Nephron (organoid): ENCODE measurements around the gene HSBP1L1.

Experiments
- H3K27ac Mint-ChIP-seq, 3 experiments: 2 replicates each; pipeline ENCODE4 v1.8.0; 2020; ENCODE audit warnings: mixed read lengths in 3 of 3, mild to moderate bottlenecking in 2 of 3, moderate library complexity in 1 of 3
- H3K27me3 Mint-ChIP-seq: 2 replicates; pipeline ENCODE4 v1.8.0; 2021; ENCODE audit warnings: low read depth, mild to moderate bottlenecking, moderate library complexity, mixed read lengths
- H3K36me3 Mint-ChIP-seq: 2 replicates; pipeline ENCODE4 v1.8.0; 2020; ENCODE audit warnings: low read depth, mixed read lengths
- H3K4me1 Mint-ChIP-seq: 2 replicates; pipeline ENCODE4 v1.8.0; 2020; ENCODE audit warnings: mixed read lengths
- H3K4me3 Mint-ChIP-seq, 3 experiments: 2 replicates each; pipeline ENCODE4 v1.8.0; 2020; ENCODE audit warnings: mild to moderate bottlenecking in 3 of 3, mixed read lengths in 3 of 3, moderate library complexity in 2 of 3
- H3K9me3 Mint-ChIP-seq: 2 replicates; pipeline ENCODE4 v1.8.0; 2020; ENCODE audit warnings: mixed read lengths
- TF ChIP-seq, protein P1 (sequence below), 3 experiments: fragments of 200-600 bp; sonication (generic); IDR thresholded peaks; one replicate each; pipeline ENCODE4 v1.5.0; 2021; ENCODE audit warnings: antibody characterized with exemption in 3 of 3; ENCODE audit not compliant: unreplicated experiment in 3 of 3

The HSBP1L1 gene

DNA sequence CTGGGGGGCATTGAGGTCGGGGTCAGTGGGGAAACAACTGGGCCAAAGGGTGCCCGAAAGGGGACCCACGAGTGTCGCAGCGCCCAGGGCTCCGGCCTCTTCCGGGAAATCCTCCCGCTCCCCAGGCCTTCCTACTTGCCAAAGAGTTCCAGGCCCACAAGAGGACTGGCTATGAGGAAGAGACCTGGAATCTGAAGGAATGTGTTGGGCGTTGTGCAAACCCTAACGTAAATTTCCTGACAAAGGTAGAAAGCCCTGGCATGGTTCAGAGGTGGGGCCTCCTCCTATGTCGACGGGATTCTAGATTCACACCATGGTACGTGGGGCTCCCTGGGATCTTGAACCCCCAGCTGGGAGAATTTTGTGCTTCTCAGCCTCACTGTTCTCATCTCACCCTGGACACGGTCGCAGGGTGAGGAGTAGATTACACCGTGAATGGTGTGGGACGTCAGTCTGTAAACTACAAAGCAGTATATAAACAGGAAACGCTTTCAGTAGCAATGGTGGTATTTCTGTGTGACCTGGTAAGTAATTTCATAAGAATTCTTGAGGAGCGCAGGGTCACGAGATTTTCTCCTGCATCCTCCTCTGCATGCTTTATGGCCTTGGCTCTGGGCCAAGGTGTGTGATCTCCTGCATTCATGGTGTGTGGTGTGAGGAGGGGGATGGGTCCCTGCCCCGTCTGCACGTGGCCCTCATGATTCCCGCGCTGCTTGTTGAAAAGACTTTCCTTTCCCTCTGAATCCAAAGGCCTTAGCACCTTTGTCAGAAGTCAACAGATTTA is 868 bp downstream of the HSBP1L1 start:
- peak overlapping the region; percentile 65 to 79 (median 68) for H3K4me3 Mint-ChIP-seq
- peaks cover 10% of the 10 kb centered on the region for H3K27me3 Mint-ChIP-seq
- H3K4me1 Mint-ChIP-seq, result peaks cover 28% of the 10 kb centered on the region
- TF ChIP-seq, protein P1, sequence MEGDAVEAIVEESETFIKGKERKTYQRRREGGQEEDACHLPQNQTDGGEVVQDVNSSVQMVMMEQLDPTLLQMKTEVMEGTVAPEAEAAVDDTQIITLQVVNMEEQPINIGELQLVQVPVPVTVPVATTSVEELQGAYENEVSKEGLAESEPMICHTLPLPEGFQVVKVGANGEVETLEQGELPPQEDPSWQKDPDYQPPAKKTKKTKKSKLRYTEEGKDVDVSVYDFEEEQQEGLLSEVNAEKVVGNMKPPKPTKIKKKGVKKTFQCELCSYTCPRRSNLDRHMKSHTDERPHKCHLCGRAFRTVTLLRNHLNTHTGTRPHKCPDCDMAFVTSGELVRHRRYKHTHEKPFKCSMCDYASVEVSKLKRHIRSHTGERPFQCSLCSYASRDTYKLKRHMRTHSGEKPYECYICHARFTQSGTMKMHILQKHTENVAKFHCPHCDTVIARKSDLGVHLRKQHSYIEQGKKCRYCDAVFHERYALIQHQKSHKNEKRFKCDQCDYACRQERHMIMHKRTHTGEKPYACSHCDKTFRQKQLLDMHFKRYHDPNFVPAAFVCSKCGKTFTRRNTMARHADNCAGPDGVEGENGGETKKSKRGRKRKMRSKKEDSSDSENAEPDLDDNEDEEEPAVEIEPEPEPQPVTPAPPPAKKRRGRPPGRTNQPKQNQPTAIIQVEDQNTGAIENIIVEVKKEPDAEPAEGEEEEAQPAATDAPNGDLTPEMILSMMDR (IDR thresholded peaks at IDR 0.05; ENCODE audit: unreplicated experiment in 3 of 3), result no peak
- H3K27ac Mint-ChIP-seq, result peak overlapping the region; percentile 87 to 95 (median 91)
- H3K36me3 Mint-ChIP-seq, result peaks cover 14% of the 10 kb centered on the region
- peaks cover 2% of the 10 kb centered on the region for H3K9me3 Mint-ChIP-seq

DNA sequence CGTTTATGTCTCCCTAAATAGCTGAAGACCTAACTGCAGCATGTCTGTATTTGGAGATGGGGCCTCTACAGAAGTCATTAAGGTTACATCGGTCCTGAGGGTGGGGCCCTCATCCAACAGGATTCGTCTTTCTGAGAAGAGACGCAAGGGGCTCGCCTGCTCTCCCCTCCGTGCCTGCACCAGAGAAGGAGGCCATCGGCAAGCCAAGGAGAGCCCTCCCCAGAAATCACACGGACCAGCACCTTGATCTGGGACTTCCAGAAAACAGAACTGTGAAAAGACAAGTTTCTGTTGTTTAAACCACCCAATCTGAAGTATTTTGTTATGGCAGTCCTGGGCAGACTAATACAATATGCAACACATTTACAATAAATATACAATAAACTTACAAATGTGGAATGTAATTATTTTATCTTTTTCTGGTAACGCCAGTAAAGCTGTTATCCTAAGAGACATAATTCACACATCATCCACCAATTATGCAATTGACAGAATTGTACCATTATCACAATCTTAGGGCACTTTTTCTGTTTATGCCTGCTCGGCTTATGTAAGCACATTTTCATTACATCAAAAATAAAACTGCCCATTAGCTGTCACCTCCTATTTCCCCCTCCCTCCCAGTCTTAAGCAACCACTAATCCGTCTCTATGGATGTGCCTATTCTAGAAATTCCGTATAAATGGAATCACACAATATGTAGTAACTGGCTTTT is 6.1 kb downstream of the HSBP1L1 start:
- H3K9me3 Mint-ChIP-seq, result peaks cover 2% of the 10 kb centered on the region
- no peak overlapping the region for H3K27ac Mint-ChIP-seq
- no peaks in the 10 kb centered on the region for H3K27me3 Mint-ChIP-seq
- H3K36me3 Mint-ChIP-seq, result peaks cover 57% of the 10 kb centered on the region
- no peak overlapping the region for H3K4me3 Mint-ChIP-seq
- peaks cover 3% of the 10 kb centered on the region for H3K4me1 Mint-ChIP-seq
- TF ChIP-seq, protein P1 (IDR thresholded peaks at IDR 0.05; ENCODE audit: unreplicated experiment in 3 of 3), result no peak

DNA sequence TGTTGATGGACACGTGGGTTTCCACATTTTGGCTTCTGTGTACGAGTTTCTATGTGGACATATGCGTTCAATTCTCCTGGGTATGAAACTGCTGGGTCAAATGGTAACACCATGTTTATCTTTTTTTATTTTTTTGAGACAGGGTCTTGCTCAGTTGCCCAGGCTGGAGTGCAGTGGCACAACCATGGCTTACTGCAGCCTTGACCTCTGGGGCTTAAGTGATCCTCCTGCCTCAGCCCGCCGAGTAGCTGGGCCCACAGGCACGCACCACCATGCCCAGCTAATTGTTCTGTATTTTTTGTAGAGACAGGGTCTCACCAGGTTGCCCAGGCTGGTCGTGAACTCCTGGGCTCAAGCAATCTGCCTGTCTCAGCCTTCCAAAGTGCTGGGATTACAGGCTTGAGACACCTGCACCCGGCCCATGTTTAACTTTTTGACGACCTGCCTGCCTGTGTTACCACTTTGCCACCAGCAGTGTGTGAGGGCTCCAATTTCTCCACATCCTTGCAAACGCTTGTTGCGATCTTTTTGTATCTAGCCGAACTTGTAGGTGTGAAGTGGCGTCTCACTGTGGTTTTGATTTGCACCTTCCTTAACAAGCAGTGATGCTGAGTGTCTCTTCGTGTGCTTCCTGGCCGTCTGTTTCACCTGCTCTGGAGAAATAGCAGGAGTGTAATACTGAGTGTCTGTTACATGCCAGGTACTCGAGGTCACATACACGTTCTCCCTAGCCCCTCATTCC is 6.9 kb downstream of the HSBP1L1 start:
- Mint-ChIP-seq H3K27ac (no peak overlapping the region), H3K4me1 (no peaks in the 10 kb centered on the region), H3K9me3 (peaks cover 2% of the 10 kb centered on the region), H3K36me3 (peaks cover 57% of the 10 kb centered on the region), H3K4me3 (no peak overlapping the region), H3K27me3 (no peaks in the 10 kb centered on the region)
- TF ChIP-seq, protein P1 (IDR thresholded peaks at IDR 0.05; ENCODE audit: unreplicated experiment in 3 of 3), result no peak

DNA sequence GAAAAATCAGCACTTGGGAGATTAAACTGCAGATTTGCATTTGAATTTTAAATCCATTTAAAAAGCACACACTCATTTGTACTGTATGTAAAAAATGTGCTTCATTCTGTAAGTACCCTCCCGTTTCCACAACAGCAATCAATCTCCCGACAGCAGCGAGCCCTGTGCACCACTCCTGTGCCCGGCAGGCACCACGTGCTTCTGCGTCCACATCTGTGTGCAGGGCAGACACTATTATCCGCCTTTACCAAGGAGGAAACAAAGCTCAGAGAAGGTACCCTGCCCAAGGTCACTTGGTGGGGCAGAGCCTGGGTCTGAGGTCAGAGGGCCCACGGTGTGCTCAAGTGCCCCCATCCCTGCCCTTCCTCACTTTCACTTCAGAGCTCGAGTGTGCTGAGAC is 7.5 kb downstream of the HSBP1L1 start:
- Mint-ChIP-seq H3K27me3 (no peaks in the 10 kb centered on the region), H3K9me3 (peaks cover 2% of the 10 kb centered on the region), H3K4me1 (no peaks in the 10 kb centered on the region), H3K4me3 (no peak overlapping the region), H3K36me3 (peaks cover 56% of the 10 kb centered on the region), H3K27ac (no peak overlapping the region)
- TF ChIP-seq, protein P1 (IDR thresholded peaks at IDR 0.05; ENCODE audit: unreplicated experiment in 3 of 3), result no peak

DNA sequence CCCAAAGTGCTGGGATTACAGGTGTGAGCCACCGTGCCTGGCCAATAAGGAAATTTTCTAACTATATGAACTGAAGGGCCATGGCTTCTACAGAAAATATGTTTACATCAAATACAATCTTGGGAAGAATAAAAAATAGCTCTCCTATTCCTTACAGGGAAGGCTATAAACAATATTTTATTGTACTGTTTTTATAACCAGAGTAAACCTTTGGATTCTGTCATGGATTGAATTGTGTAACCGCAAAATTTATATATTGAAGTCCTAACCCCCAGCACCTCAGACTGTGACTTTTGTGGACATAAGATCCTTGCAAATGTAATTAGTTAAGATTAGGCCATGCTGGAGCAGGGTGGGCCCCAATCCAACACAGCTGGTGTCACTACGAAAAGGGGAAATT is 8.3 kb downstream of the HSBP1L1 start:
- no peak overlapping the region for H3K4me3 Mint-ChIP-seq
- no peaks in the 10 kb centered on the region for H3K9me3 Mint-ChIP-seq
- peak overlapping the region in 1 of 3 experiments; percentile 60 for H3K27ac Mint-ChIP-seq
- no peaks in the 10 kb centered on the region for H3K4me1 Mint-ChIP-seq
- TF ChIP-seq, protein P1 (IDR thresholded peaks at IDR 0.05; ENCODE audit: unreplicated experiment in 3 of 3), result no peak
- H3K36me3 Mint-ChIP-seq, result peaks cover 53% of the 10 kb centered on the region
- H3K27me3 Mint-ChIP-seq, result no peaks in the 10 kb centered on the region
